ENCODE data around the gene RUSC1.

RUSC1 gene

GRCh38 chr1:155318082-155318481 lies 2.6 kb upstream of the RUSC1 start:
- TF ChIP-seq, protein P1, sequence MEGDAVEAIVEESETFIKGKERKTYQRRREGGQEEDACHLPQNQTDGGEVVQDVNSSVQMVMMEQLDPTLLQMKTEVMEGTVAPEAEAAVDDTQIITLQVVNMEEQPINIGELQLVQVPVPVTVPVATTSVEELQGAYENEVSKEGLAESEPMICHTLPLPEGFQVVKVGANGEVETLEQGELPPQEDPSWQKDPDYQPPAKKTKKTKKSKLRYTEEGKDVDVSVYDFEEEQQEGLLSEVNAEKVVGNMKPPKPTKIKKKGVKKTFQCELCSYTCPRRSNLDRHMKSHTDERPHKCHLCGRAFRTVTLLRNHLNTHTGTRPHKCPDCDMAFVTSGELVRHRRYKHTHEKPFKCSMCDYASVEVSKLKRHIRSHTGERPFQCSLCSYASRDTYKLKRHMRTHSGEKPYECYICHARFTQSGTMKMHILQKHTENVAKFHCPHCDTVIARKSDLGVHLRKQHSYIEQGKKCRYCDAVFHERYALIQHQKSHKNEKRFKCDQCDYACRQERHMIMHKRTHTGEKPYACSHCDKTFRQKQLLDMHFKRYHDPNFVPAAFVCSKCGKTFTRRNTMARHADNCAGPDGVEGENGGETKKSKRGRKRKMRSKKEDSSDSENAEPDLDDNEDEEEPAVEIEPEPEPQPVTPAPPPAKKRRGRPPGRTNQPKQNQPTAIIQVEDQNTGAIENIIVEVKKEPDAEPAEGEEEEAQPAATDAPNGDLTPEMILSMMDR (conservative IDR thresholded peaks at IDR 0.05; ENCODE audit: low read length) = no peak
- no peak for DNase-seq (ENCODE audit: low read depth)
- no peak overlapping the region for H3K4me3 ChIP-seq (ENCODE audit: low read length)

- TF ChIP-seq, protein P1 (conservative IDR thresholded peaks at IDR 0.05; ENCODE audit: low read length) = no peak
- no peak overlapping the region for H3K4me3 ChIP-seq (ENCODE audit: low read length)
- DNase-seq (ENCODE audit: low read depth) = no peak
These were observed 1.2 kb upstream of the RUSC1 start for GRCh38 chr1:155319536-155319935.

DNA sequence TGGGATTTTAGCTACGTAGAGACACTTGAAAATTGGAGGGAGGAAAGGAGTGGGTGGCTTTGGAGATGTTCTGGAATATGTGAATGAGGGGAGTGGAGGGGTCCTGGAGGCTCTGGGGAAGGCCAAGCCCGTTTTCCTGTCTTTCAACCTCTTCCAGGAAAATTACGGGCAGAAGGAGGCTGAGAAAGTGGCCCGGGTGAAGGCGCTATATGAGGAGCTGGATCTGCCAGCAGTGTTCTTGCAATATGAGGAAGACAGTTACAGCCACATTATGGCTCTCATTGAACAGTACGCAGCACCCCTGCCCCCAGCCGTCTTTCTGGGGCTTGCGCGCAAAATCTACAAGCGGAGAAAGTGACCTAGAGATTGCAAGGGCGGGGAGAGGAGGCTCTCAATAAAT lies 442 bp upstream of the RUSC1 start:
- TF ChIP-seq, protein P1 (conservative IDR thresholded peaks at IDR 0.05; ENCODE audit: low read length) = no peak
- H3K4me3 ChIP-seq (ENCODE audit: low read length) = peak overlapping the region; percentile 93

DNA sequence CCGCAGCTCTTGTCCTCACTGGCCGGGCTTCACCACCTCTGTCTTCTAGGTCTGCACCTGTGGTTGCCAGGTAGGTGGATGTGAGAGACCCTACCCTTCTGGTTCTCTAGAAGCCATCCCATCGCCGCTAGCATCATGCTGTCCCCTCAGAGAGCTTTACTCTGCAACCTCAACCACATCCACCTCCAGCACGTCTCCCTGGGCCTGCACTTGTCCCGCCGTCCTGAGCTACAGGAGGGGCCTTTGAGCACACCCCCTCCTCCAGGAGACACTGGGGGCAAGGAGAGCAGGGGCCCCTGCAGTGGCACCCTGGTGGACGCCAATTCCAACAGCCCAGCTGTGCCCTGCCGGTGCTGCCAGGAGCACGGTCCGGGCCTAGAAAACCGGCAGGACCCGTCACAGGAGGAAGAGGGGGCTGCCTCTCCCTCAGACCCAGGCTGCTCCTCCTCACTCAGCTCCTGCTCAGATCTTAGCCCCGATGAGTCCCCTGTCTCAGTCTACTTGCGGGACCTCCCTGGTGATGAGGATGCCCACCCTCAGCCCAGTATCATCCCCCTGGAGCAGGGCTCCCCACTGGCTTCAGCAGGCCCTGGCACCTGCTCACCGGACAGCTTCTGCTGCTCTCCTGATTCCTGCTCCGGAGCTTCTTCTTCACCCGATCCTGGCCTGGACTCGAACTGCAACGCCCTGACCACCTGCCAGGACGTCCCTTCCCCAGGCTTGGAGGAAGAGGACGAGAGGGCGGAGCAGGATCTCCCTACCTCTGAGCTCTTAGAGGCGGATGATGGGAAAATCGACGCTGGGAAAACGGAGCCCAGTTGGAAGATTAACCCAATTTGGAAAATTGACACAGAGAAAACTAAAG lies 1.2 kb downstream of the RUSC1 start:
- TF ChIP-seq, protein P1 (conservative IDR thresholded peaks at IDR 0.05; ENCODE audit: low read length) = no peak
- H3K4me3 ChIP-seq (ENCODE audit: low read length) = peak overlapping the region; percentile 93
- no peak for DNase-seq (ENCODE audit: low read depth)

More for the DNA sequence above, 442 bp upstream of the RUSC1 start:
- no peak for DNase-seq (ENCODE audit: low read depth)

GRCh38 chr1:155322571-155322952 lies 1.9 kb downstream of the RUSC1 start:
- DNase-seq (ENCODE audit: low read depth) = no peak
- TF ChIP-seq, protein P1 (conservative IDR thresholded peaks at IDR 0.05; ENCODE audit: low read length) = no peak
- H3K4me3 ChIP-seq (ENCODE audit: low read length) = peak overlapping the region; percentile 93

DNA sequence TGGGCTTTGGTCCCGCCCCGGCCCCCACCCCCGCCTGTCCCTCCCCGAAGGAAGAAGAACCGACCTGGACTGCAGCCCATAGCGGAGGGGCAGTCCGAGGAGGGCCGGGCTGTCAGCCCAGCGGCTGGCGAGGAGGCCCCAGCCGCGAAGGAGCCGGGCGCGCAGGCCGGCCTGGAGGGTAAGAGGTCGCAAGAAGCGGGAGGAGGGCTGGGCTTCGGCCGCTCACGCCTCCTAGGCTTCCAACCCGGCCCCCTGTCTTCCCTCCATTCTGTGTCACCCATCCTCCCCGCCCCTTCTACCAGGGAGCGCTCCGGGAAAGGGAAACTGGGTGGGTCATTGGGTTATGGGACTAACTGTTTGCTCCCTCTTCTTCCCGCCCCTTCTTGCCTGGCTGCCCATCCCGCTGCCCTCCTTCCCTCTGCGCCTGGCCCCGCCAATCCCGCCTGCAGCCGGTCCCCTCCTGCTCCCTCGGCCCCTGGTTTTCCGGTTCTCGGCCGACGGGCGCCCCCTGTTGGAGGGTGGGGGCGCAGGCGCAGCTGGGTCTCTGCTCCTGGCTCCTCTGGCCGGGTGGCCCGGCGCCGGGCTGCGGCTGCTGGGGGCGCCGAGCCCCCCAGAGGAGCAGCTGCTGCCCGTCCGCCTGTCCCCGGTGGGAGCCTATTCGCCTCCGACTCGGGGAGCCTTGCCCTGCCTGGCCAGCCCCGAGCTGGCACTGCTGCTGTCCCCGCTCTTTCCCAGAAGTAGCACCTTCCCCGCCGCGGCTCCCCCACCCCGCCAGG lies 2.4 kb downstream of the RUSC1 start:
- DNase-seq (ENCODE audit: low read depth) = peak; percentile 95
- TF ChIP-seq, protein P1 (conservative IDR thresholded peaks at IDR 0.05; ENCODE audit: low read length) = peak; percentile 61
- H3K4me3 ChIP-seq (ENCODE audit: low read length) = peak overlapping the region; percentile 93
